PC-9 (cell line): Measurements from ENCODE around the gene TNF.

Experiments
- EZH2 ChIP-seq: fragments of 200-600 bp; sonication (generic); IDR thresholded peaks from 2 replicates; pipeline ENCODE4 v1.8.0; 2017; ENCODE audit warnings: antibody characterized with exemption, low read depth
- TF ChIP-seq, protein P1 (sequence below): fragments of 200-600 bp; sonication (generic); conservative IDR thresholded peaks from 2 replicates; pipeline ENCODE4 v1.6.1; 2017; ENCODE audit warnings: mixed run types, antibody characterized with exemption, mild to moderate bottlenecking, moderate library complexity

DNA sequence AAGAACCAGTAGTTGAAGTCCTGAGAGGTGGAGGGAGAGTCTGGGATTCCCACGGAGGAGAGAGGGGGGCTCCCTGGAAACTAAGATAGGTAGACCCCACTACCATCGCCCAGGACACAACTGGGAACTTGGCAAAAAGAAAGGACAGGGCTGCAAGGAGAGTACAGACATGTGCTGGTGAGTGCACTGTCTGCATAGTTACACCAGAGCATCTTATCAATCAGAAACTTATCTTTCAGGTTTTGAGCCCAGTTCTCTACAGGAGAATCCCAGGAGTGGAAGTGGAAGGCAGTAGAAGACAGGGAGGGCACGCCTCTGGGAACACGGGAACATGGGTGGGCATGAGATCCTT is 15.8 kb upstream of the TNF start:
- TF ChIP-seq, protein P1, sequence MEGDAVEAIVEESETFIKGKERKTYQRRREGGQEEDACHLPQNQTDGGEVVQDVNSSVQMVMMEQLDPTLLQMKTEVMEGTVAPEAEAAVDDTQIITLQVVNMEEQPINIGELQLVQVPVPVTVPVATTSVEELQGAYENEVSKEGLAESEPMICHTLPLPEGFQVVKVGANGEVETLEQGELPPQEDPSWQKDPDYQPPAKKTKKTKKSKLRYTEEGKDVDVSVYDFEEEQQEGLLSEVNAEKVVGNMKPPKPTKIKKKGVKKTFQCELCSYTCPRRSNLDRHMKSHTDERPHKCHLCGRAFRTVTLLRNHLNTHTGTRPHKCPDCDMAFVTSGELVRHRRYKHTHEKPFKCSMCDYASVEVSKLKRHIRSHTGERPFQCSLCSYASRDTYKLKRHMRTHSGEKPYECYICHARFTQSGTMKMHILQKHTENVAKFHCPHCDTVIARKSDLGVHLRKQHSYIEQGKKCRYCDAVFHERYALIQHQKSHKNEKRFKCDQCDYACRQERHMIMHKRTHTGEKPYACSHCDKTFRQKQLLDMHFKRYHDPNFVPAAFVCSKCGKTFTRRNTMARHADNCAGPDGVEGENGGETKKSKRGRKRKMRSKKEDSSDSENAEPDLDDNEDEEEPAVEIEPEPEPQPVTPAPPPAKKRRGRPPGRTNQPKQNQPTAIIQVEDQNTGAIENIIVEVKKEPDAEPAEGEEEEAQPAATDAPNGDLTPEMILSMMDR, result no peak
- no peak for TF ChIP-seq EZH2
